LNCaP clone FGC (cell line): ENCODE data around the gene C2CD5.

Experiments
- DNase-seq: peaks from one replicate; pipeline ENCODE4 v3.0.0-alpha.2; 2011; ENCODE audit warnings: low read depth
- H3K4me3 ChIP-seq: 2 replicates; pipeline ENCODE4 v1.5.1; 2011; ENCODE audit warnings: mild to moderate bottlenecking, low read depth, low read length, control low read depth
- CTCF ChIP-seq: IDR thresholded peaks from 2 replicates; pipeline ENCODE4 v1.5.1; 2012; ENCODE audit warnings: mild to moderate bottlenecking; ENCODE audit not compliant: control insufficient read depth, insufficient read depth; ENCODE audit errors: extremely low read depth

Gene C2CD5

GRCh38 chr12:22529281-22530060, 14.9 kb downstream of the C2CD5 start:
- DNase-seq, result no peak
- TF ChIP-seq CTCF, result peak; percentile 61
- H3K4me3 ChIP-seq, result no peak overlapping the region

- no peak for TF ChIP-seq CTCF
- no peak for DNase-seq
- H3K4me3 ChIP-seq, result no peak overlapping the region
Observed at GRCh38 chr12:22527999-22528398, 16.3 kb downstream of the C2CD5 start.

GRCh38 chr12:22526836-22527235, 17.5 kb downstream of the C2CD5 start:
- TF ChIP-seq CTCF, result no peak
- H3K4me3 ChIP-seq, result no peak overlapping the region
- no peak for DNase-seq

- no peak for TF ChIP-seq CTCF
- no peak overlapping the region for H3K4me3 ChIP-seq
- DNase-seq, result no peak
Observed at GRCh38 chr12:22525426-22525825, 18.9 kb downstream of the C2CD5 start.

GRCh38 chr12:22518998-22519397, 25.3 kb downstream of the C2CD5 start:
- no peak overlapping the region for H3K4me3 ChIP-seq
- no peak for DNase-seq
- no peak for TF ChIP-seq CTCF

GRCh38 chr12:22518060-22518719, 26.2 kb downstream of the C2CD5 start:
- no peak overlapping the region for H3K4me3 ChIP-seq
- TF ChIP-seq CTCF, result no peak
- peak; percentile 77 for DNase-seq

GRCh38 chr12:22514875-22515274, 29.5 kb downstream of the C2CD5 start:
- TF ChIP-seq CTCF, result no peak
- no peak for DNase-seq
- no peak overlapping the region for H3K4me3 ChIP-seq
